ENCODE data around the gene NBPF26.
"Not testable (repeated sequence)": the region's sequence is repeated elsewhere in the genome, so short reads cannot be mapped to it uniquely, and the experiment has no call there.

NBPF26 gene

GRCh38 chr1:120858144-120858543, 134.4 kb downstream of the NBPF26 start:
- not testable (repeated sequence) for DNase-seq (ENCODE audit: low spot score)

DNA sequence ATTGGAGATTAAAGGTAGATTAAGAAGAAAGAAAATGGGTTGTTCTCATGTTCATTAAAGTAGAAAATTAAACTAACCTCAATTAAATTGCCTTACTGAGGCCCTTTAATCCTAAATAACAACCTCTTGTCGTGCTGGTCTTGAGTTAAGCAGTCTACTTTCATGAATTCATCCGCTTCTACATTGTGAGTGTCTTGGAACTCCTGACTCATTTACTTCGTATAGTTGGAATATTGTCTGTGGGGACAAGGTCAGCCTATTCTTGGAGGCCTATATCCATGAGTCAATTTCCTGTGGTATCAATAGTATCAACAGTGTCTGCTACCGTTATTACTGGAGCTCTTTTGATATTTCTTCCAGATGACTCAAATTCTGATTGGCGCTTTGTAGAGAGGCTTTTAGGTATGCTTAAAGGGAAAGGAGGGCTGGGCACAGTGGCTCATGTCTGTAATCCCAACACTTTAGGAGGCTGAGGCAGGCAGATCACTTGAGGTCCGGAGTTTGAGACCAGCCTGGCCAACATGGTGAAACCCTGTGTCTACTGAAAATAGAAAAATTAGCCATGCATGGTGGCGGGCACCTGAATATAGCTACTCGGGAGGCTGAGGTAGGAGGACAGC, 136.0 kb downstream of the NBPF26 start:
- not testable (repeated sequence) for DNase-seq (ENCODE audit: low spot score)

- not testable (repeated sequence) for DNase-seq (ENCODE audit: low spot score)
Observed at GRCh38 chr1:120878206-120878605, 154.5 kb downstream of the NBPF26 start.

DNA sequence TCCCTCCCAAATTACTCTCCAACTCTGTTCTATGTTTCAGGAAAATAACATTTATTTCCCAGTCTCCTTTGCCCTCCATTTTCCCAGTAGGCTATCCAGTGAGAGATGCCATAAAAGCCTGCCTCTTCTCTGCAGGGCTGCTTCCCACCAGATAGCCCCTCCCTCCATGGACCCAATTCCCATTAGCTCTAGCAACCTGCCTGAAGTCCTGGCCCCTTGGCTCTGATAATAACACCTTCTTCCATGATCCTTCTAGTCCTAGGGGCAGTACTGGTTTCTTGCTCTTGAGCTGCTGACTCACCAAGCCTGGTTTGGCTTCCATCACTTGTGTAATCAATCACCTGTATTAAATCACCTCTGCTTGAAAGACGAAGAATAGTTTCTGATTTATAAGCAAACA, 156.3 kb downstream of the NBPF26 start:
- not testable (repeated sequence) for DNase-seq (ENCODE audit: low spot score)

DNA sequence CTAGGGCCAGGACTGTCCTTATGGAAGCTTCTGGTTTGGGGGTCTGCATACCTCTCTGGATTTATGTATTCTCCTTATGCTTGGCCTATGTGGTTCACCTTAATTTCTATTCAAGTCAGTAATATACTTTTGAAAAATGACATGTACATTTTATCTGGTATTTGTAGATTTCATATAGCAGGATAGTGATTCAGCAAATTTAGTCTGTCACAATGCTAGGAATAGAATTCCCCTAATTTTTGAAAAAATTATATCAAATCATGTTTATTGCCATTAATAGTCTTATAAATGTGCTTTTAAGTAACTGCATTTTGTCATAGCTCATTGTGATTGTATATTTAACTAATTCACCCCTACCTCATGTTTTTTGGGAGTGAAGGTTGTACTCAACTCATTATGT, 158.2 kb downstream of the NBPF26 start:
- not testable (repeated sequence) for DNase-seq (ENCODE audit: low spot score)

Measured in putamen (tissue), 1 donor.